Activated CD4-positive, alpha-beta T cell treated with anti-CD3 and anti-CD28 coated beads, Interleukin-2, amount 50 U/mL, for 48 hours (primary cell): ENCODE data around the gene UBR1.

Experiments used
- DNase-seq, 2 experiments: peaks; one replicate each; pipeline ENCODE4 v3.0.0-alpha.2; 2020

The UBR1 gene

GRCh38 chr15:43106486-43106829 lies 620 bp upstream of the UBR1 start:
- no peak for DNase-seq

- peak in 1 of 2 experiments; percentile 33 for DNase-seq
These were observed 631 bp downstream of the UBR1 start for GRCh38 chr15:43105077-43105736.

- no peak for DNase-seq
These were observed 1.4 kb downstream of the UBR1 start for GRCh38 chr15:43104426-43104825.

- no peak for DNase-seq
These were observed 1.9 kb downstream of the UBR1 start for GRCh38 chr15:43103907-43104306.

GRCh38 chr15:43102187-43102586 lies 3.7 kb downstream of the UBR1 start:
- no peak for DNase-seq

- no peak for DNase-seq
These were observed 4.9 kb downstream of the UBR1 start for GRCh38 chr15:43100971-43101370.

- no peak for DNase-seq
These were observed 6.6 kb downstream of the UBR1 start for GRCh38 chr15:43099105-43099845.

GRCh38 chr15:43096411-43096810 lies 9.4 kb downstream of the UBR1 start:
- no peak for DNase-seq

GRCh38 chr15:43095708-43096347 lies 10.0 kb downstream of the UBR1 start:
- no peak for DNase-seq

GRCh38 chr15:43095243-43095642 lies 10.6 kb downstream of the UBR1 start:
- DNase-seq = no peak

GRCh38 chr15:43094416-43095030 lies 11.3 kb downstream of the UBR1 start:
- DNase-seq = no peak

- DNase-seq = no peak
These were observed 12.8 kb downstream of the UBR1 start for GRCh38 chr15:43093026-43093425.

GRCh38 chr15:43091859-43092258 lies 14.0 kb downstream of the UBR1 start:
- DNase-seq = no peak

- DNase-seq = no peak
These were observed 19.3 kb downstream of the UBR1 start for GRCh38 chr15:43086551-43086950.

GRCh38 chr15:43085921-43086320 lies 19.9 kb downstream of the UBR1 start:
- no peak for DNase-seq

GRCh38 chr15:43082509-43082908 lies 23.3 kb downstream of the UBR1 start:
- no peak for DNase-seq

GRCh38 chr15:43081283-43081682 lies 24.6 kb downstream of the UBR1 start:
- no peak for DNase-seq

- no peak for DNase-seq
These were observed 34.4 kb downstream of the UBR1 start for GRCh38 chr15:43071451-43071850.

- no peak for DNase-seq
These were observed 34.9 kb downstream of the UBR1 start for GRCh38 chr15:43070893-43071292.

GRCh38 chr15:43070249-43070648 lies 35.6 kb downstream of the UBR1 start:
- DNase-seq = no peak

- peak; percentile 11 to 16 for DNase-seq
These were observed 37.9 kb downstream of the UBR1 start for GRCh38 chr15:43067717-43068461.

- no peak for DNase-seq
These were observed 49.1 kb downstream of the UBR1 start for GRCh38 chr15:43056696-43057095.

GRCh38 chr15:43052860-43053259 lies 53.0 kb downstream of the UBR1 start:
- no peak for DNase-seq
